Esophagus squamous epithelium (tissue), 4 donors: ENCODE measurements around the gene SAG.

Source experiments
- CTCF ChIP-seq, 6 experiments: fragments of 450-650 bp in 4 of 6; fragments of 200-600 bp in 2 of 6; sonication (generic) in 2 of 6; IDR thresholded peaks; one replicate each; pipeline ENCODE4 v1.5.1; 2016 to 2019; ENCODE audit warnings: antibody characterized with exemption in 6 of 6, mild to moderate bottlenecking in 4 of 6, moderate library complexity in 4 of 6
- POLR2A ChIP-seq, 4 donors: fragments of 450-650 bp; IDR thresholded peaks; one replicate each; pipeline ENCODE4 v1.6.1; 2017; ENCODE audit warnings: antibody characterized with exemption in 4 of 4, mild to moderate bottlenecking in 4 of 4, moderate library complexity in 3 of 4

GRCh38 chr2:233349005-233349998 lies 41.7 kb downstream of the SAG start:
- TF ChIP-seq CTCF (IDR thresholded peaks at IDR 0.05) (no peak), POLR2A (IDR thresholded peaks at IDR 0.05) (no peak)
